HepG2 (cell line): Measurements from ENCODE around the gene NOP56. TPM values are rescaled to one million over a fixed set of nuclear protein-coding genes. Genes with fewer than 3 reads are reported as not detected.

Experiments
- E2F2 ChIP-seq: sonication (generic); formaldehyde crosslinking; IDR thresholded peaks from 2 replicates; pipeline ENCODE4 v1.4.0; 2020; ENCODE audit warnings: missing genetic modification reagents, borderline replicate concordance
- ELF1 ChIP-seq: sonication (generic); formaldehyde crosslinking; IDR thresholded peaks from 2 replicates; pipeline ENCODE4 v1.4.0; 2020; ENCODE audit warnings: missing genetic modification reagents
- ERF ChIP-seq: IDR thresholded peaks from 2 replicates; pipeline ENCODE4 v1.6.1; 2018; ENCODE audit warnings: missing biosample characterization, missing genetic modification reagents
- JUNB ChIP-seq: sonication (generic); formaldehyde crosslinking; IDR thresholded peaks from 2 replicates; pipeline ENCODE4 v1.8.0; 2022; ENCODE audit warnings: missing genetic modification reagents, mild to moderate bottlenecking, borderline replicate concordance
- MIER3 ChIP-seq: IDR thresholded peaks from 2 replicates; pipeline ENCODE4 v1.6.1; 2016; ENCODE audit warnings: missing compliant biosample characterization, borderline replicate concordance
- NONO ChIP-seq, 2 experiments: fragments of 450-650 bp in 1 of 2; sonication (generic) in 1 of 2; formaldehyde crosslinking in 1 of 2; IDR thresholded peaks in 1 of 2; conservative IDR thresholded peaks in 1 of 2; 2 replicates each; pipeline versions ENCODE4 v1.6.1 to v1.8.0; 2017 to 2022; ENCODE audit warnings: mild to moderate bottlenecking in 1 of 2, missing genetic modification reagents in 1 of 2, moderate library complexity in 1 of 2
- RXRB ChIP-seq: IDR thresholded peaks from 2 replicates; pipeline ENCODE4 v1.6.1; 2016; ENCODE audit warnings: borderline replicate concordance, missing genetic modification reagents, missing compliant biosample characterization
- TFDP1 ChIP-seq: IDR thresholded peaks from 2 replicates; pipeline ENCODE4 v1.6.1; 2016; ENCODE audit warnings: missing compliant biosample characterization, missing genetic modification reagents, borderline replicate concordance
- YEATS4 ChIP-seq: sonication (generic); formaldehyde crosslinking; IDR thresholded peaks from 2 replicates; pipeline ENCODE4 v1.4.0; 2020; ENCODE audit warnings: missing genetic modification reagents, borderline replicate concordance
- ZBTB33 ChIP-seq: sonication (generic); formaldehyde crosslinking; IDR thresholded peaks from 2 replicates; pipeline ENCODE4 v1.4.0; 2020; ENCODE audit warnings: missing genetic modification reagents
- ZNF17 ChIP-seq: sonication (generic); formaldehyde crosslinking; IDR thresholded peaks from 2 replicates; pipeline ENCODE4 v1.5.0; 2020; ENCODE audit warnings: mild to moderate bottlenecking, missing genetic modification reagents
- ZNF18 ChIP-seq: sonication (generic); formaldehyde crosslinking; IDR thresholded peaks from 2 replicates; pipeline ENCODE4 v1.8.0; 2022; ENCODE audit warnings: mild to moderate bottlenecking, missing genetic modification reagents; ENCODE audit not compliant: insufficient replicate concordance
- ZNF251 ChIP-seq: sonication (generic); formaldehyde crosslinking; IDR thresholded peaks from 2 replicates; pipeline ENCODE4 v1.9.0; 2021; ENCODE audit warnings: mild to moderate bottlenecking, missing genetic modification reagents
- ZNF546 ChIP-seq: sonication (generic); formaldehyde crosslinking; conservative IDR thresholded peaks from 2 replicates; pipeline ENCODE4 v1.8.1; 2023; ENCODE audit warnings: mild to moderate bottlenecking, missing genetic modification reagents
- ZNF616 ChIP-seq: sonication (generic); formaldehyde crosslinking; IDR thresholded peaks from 2 replicates; pipeline ENCODE4 v1.5.0; 2020; ENCODE audit warnings: low read depth, mild to moderate bottlenecking, missing genetic modification reagents
- ZZZ3 ChIP-seq: sonication (generic); formaldehyde crosslinking; IDR thresholded peaks from 2 replicates; pipeline ENCODE4 v1.4.0; 2020; ENCODE audit warnings: missing genetic modification reagents, mild to moderate bottlenecking, borderline replicate concordance
- polyA plus RNA-seq, 8 experiments: library from polyadenylated mRNA; depleted of rRNA in 3 of 8; stranded (reverse) in 7 of 8; unstranded in 1 of 8; fragments of >200 nt; fragmentation: Illumina TruSeq in 4 of 8; extraction: Trizol in 4 of 8; gene quantifications; 2 replicates each; pipeline versions ENCODE4 v1.2.1 to v1.2.3, GENCODE V29; 2011 to 2016; ENCODE audit warnings: low read depth in 4 of 8, missing spikeins in 1 of 8, mixed read lengths in 1 of 8; ENCODE audit not compliant: insufficient read depth in 1 of 8
- total RNA-seq, 5 experiments: library from RNA; depleted of rRNA; stranded (reverse); fragments of >200 nt; fragmentation: Illumina TruSeq; extraction: Trizol; gene quantifications; 2 replicates each; pipeline ENCODE4 v1.2.3, GENCODE V29; 2016; ENCODE audit warnings: low read depth in 1 of 5
- TF ChIP-seq, protein P1 (sequence below): sonication (generic); formaldehyde crosslinking; conservative IDR thresholded peaks from 2 replicates; pipeline ENCODE4 v1.8.0; 2022; ENCODE audit warnings: low read depth, missing genetic modification reagents
- TF ChIP-seq, protein P2 (sequence below): sonication (generic); formaldehyde crosslinking; IDR thresholded peaks from 2 replicates; pipeline ENCODE4 v1.8.1; 2023; ENCODE audit warnings: missing genetic modification reagents, inconsistent platforms, borderline replicate concordance

The NOP56 gene
- total and polyA plus RNA-seq, 2 of the 13 experiments (the other 11 are each of a cell fraction or from before 2014, with no cell fraction given): 369 to 1,116 TPM

DNA sequence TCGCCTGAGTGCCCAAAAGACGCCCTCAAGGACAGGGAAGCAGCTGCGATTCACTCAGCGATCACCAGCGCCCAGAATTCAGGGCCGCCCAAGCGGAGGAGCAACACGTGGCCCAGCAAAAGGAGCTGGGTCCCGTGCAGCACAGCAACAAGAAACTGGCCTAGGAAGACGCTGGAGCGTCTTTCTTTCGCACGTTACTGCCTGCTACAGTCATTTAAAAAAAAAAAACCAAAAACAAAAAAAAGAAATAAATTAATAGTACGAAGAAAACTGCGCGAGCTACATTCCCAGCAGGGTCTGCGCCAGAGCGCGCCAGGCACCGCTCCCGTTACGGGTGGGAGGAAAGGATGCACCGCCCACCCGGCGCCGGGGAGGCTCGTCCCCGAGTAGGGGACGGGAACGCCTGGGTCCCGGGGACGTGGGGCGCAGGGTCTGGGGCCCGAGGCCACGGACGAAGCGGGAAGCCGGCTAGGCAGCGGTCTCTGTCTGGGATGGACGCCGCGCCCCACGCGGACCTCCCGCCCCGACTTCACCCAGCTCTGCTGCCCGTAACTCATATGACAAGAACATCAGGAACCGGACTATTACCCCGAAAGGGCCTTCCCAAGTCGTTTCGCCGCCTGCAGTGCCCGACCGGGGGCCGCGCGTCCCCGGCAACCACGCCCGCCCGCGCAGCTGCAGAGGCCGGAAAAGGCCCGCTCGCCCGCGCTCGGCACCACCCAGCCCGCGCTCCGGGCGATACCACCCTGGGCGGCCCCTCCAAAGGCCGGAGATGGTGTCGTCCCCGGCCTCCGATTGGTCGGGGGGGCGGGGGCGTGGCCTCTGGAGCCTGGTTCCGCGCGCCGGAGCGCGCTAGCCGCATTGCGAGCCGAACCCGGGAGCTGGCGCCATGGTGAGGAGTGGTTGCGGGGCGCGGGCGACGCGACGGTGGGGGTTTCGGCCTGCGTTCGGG lies at the start of gene NOP56 (continued):
- TF ChIP-seq ZBTB33 (CRISPR knock-in tag) (no peak; the same call in 1 of the 2 replicates), RXRB (CRISPR knock-in tag) (peak; percentile 26; the same call in 1 of the 2 replicates), ZNF546 (peak; percentile 97), ELF1 (CRISPR knock-in tag) (no peak; the same call in 1 of the 2 replicates), E2F2 (CRISPR knock-in tag) (peak; percentile 84), MIER3 (CRISPR knock-in tag) (no peak), NONO (IDR thresholded peaks at IDR 0.05) (no peak), NONO (CRISPR knock-in tag; conservative IDR thresholded peaks at IDR 0.05) (peak; percentile 99), YEATS4 (CRISPR knock-in tag) (peak; percentile 100), ZZZ3 (CRISPR knock-in tag) (peak; percentile 38; the same call in 1 of the 2 replicates), TFDP1 (CRISPR knock-in tag) (peak; percentile 91), ZNF616 (CRISPR knock-in tag) (peak; percentile 70; the same call in 1 of the 2 replicates), ERF (CRISPR knock-in tag) (peak; percentile 91), ZNF17 (CRISPR knock-in tag) (peak; percentile 9; the same call in 1 of the 2 replicates), JUNB (no peak), ZNF251 (CRISPR knock-in tag) (no peak), ZNF18 (CRISPR knock-in tag) (peak; percentile 96)
- TF ChIP-seq, protein P1, sequence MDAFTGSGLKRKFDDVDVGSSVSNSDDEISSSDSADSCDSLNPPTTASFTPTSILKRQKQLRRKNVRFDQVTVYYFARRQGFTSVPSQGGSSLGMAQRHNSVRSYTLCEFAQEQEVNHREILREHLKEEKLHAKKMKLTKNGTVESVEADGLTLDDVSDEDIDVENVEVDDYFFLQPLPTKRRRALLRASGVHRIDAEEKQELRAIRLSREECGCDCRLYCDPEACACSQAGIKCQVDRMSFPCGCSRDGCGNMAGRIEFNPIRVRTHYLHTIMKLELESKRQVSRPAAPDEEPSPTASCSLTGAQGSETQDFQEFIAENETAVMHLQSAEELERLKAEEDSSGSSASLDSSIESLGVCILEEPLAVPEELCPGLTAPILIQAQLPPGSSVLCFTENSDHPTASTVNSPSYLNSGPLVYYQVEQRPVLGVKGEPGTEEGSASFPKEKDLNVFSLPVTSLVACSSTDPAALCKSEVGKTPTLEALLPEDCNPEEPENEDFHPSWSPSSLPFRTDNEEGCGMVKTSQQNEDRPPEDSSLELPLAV (CRISPR knock-in tag): no peak; the same call in 1 of the 2 replicates
- TF ChIP-seq, protein P2, sequence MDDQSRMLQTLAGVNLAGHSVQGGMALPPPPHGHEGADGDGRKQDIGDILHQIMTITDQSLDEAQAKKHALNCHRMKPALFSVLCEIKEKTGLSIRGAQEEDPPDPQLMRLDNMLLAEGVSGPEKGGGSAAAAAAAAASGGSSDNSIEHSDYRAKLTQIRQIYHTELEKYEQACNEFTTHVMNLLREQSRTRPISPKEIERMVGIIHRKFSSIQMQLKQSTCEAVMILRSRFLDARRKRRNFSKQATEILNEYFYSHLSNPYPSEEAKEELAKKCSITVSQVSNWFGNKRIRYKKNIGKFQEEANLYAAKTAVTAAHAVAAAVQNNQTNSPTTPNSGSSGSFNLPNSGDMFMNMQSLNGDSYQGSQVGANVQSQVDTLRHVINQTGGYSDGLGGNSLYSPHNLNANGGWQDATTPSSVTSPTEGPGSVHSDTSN: peak; percentile 21; the same call in 1 of the 2 replicates
